NB4 (cell line): Measurements from ENCODE around the gene MYDGF.

Experiments
- CTCF ChIP-seq: IDR thresholded peaks from one replicate; pipeline ENCODE4 v1.5.1; 2012; ENCODE audit warnings: low read depth, low read length
- MAX ChIP-seq: IDR thresholded peaks from 2 replicates; pipeline ENCODE4 v1.6.1; 2011; ENCODE audit warnings: low read depth, low read length
- MYC ChIP-seq: IDR thresholded peaks from 2 replicates; pipeline ENCODE4 v1.6.1; 2011; ENCODE audit warnings: low read depth, low read length
- POLR2A ChIP-seq: IDR thresholded peaks from 2 replicates; pipeline ENCODE4 v1.6.1; 2011; ENCODE audit warnings: mild to moderate bottlenecking; ENCODE audit not compliant: insufficient read length; ENCODE audit errors: extremely low read depth

GRCh38 chr19:4689403-4689802 lies 19.3 kb upstream of the MYDGF start:
- TF ChIP-seq CTCF (no peak), MYC (no peak), POLR2A (no peak), MAX (no peak)
